Gastrocnemius medialis (tissue), 4 donors: ENCODE results near the gene NOP56. TPM values are rescaled to one million over a fixed set of nuclear protein-coding genes. Genes with fewer than 3 reads are reported as not detected.

ENCODE experiments used
- ATAC-seq, 2 donors: fragments of 150-250 bp; one replicate each; pipeline ENCODE4 v1.9.1; 2016
- DNase-seq, 2 donors: peaks; one replicate each; pipeline ENCODE4 v3.0.0-alpha.2; 2019
- H3K27ac ChIP-seq, 4 donors: fragments of 200-600 bp; sonication (generic); 1 replicate in 1 of 4; 2 replicates in 3 of 4; pipeline ENCODE4 v1.5.1; 2016 to 2018; ENCODE audit warnings: mild to moderate bottlenecking in 2 of 4, moderate library complexity in 1 of 4
- H3K27me3 ChIP-seq, 3 donors: fragments of 200-600 bp; sonication (generic) in 2 of 3; 1 replicate in 1 of 3; 2 replicates in 2 of 3; pipeline versions ENCODE4 v1.5.1 to v1.6.0; 2016 to 2019; ENCODE audit warnings: mild to moderate bottlenecking in 1 of 3, moderate library complexity in 1 of 3
- H3K36me3 ChIP-seq, 2 donors: fragments of 200-600 bp; sonication (generic) in 1 of 2; one replicate each; pipeline ENCODE4 v1.5.1; 2017 to 2018
- H3K4me1 ChIP-seq, 2 donors: fragments of 200-600 bp; sonication (generic) in 1 of 2; one replicate each; pipeline ENCODE4 v1.5.1; 2016 to 2017; ENCODE audit warnings: mild to moderate bottlenecking in 2 of 2
- H3K4me3 ChIP-seq, 4 donors: fragments of 200-600 bp; sonication (generic) in 3 of 4; 1 replicate in 1 of 4; 2 replicates in 3 of 4; pipeline ENCODE4 v1.5.1; 2016 to 2019; ENCODE audit warnings: mild to moderate bottlenecking in 2 of 4
- H3K9me3 ChIP-seq, 3 donors: fragments of 200-600 bp; sonication (generic) in 2 of 3; 1 replicate in 1 of 3; 2 replicates in 2 of 3; pipeline ENCODE4 v1.5.1; 2016 to 2019
- POLR2A ChIP-seq, 2 donors: fragments of 450-650 bp; IDR thresholded peaks; one replicate each; pipeline ENCODE4 v1.6.1; 2017; ENCODE audit warnings: antibody characterized with exemption in 2 of 2, mild to moderate bottlenecking in 2 of 2, moderate library complexity in 2 of 2
- in situ Hi-C, 4 donors: fragments of 200-750 bp; cut with MboI; loops; one replicate each; pipeline versions ENCODE4 v1.15.0 to v1.8.0; 2017; ENCODE audit warnings: low sequenced_read_pairs in 4 of 4
- intact Hi-C: fragments of 100-400 bp; cut with DNase I; formaldehyde crosslinking; loops from one replicate; pipeline ENCODE4 v1.15.1; 2023; ENCODE audit warnings: low total_unique reads
- total RNA-seq, 4 donors: library from RNA; depleted of rRNA; stranded (reverse); fragments of >200 nt; gene quantifications; one replicate each; pipeline versions ENCODE4 v1.1.0 to v1.2.3, GENCODE V29; 2016
- TF ChIP-seq, protein P1 (sequence below), 5 experiments: fragments of 450-650 bp in 3 of 5; fragments of 200-600 bp in 2 of 5; sonication (generic) in 2 of 5; IDR thresholded peaks in 4 of 5; conservative IDR thresholded peaks in 1 of 5; 1 replicate in 4 of 5; 2 replicates in 1 of 5; pipeline ENCODE4 v1.5.1; 2016 to 2019; ENCODE audit warnings: antibody characterized with exemption in 5 of 5, mild to moderate bottlenecking in 3 of 5, moderate library complexity in 3 of 5

Gene NOP56
- total RNA-seq, 4 donors from 2014 or later, result 40.7 to 71.0 (median 54.9) TPM

DNA sequence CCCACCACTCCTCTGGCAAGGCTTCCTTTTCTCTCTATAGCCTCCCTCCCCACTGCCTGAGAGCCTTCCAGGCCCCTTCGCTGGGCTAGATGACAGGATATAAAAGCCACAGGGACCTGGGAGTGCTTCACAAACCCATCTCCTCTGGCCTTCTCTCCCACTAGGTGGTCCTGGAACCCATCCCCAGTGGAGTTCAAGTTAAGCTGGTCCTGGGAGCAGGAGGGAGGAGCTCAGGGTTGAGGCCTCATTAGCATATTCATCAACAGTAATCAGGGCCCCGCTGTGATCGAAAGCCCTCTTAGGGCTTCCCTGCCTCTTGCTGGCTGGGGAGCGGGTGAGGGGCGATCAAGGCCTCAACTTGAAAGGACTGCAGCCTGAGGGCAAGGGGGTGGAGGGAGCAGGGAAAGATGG lies 49.2 kb downstream of the NOP56 start:
- H3K36me3 ChIP-seq, result no peaks in the 10 kb centered on the region
- DNase-seq, result no peak
- no peak overlapping the region for H3K4me3 ChIP-seq
- no peak for ATAC-seq
- intact Hi-C loops (no loop called here), in situ Hi-C loops (loop anchor here in 1 of 4 donors (25.0 kb wide), 1 partner anchor 311 kb away; no protein-coding TSS in a partner anchor)
- H3K9me3 ChIP-seq, result no peaks in the 10 kb centered on the region
- peaks cover 0 to 4% (median 2%) of the 10 kb centered on the region in 3 donors for H3K27me3 ChIP-seq
- no peak overlapping the region for H3K27ac ChIP-seq
- TF ChIP-seq, protein P1, sequence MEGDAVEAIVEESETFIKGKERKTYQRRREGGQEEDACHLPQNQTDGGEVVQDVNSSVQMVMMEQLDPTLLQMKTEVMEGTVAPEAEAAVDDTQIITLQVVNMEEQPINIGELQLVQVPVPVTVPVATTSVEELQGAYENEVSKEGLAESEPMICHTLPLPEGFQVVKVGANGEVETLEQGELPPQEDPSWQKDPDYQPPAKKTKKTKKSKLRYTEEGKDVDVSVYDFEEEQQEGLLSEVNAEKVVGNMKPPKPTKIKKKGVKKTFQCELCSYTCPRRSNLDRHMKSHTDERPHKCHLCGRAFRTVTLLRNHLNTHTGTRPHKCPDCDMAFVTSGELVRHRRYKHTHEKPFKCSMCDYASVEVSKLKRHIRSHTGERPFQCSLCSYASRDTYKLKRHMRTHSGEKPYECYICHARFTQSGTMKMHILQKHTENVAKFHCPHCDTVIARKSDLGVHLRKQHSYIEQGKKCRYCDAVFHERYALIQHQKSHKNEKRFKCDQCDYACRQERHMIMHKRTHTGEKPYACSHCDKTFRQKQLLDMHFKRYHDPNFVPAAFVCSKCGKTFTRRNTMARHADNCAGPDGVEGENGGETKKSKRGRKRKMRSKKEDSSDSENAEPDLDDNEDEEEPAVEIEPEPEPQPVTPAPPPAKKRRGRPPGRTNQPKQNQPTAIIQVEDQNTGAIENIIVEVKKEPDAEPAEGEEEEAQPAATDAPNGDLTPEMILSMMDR (IDR thresholded peaks at IDR 0.05 in 4 of 5, conservative IDR thresholded peaks at IDR 0.05 in 1 of 5), result no peak
- H3K4me1 ChIP-seq, result no peaks in the 10 kb centered on the region

DNA sequence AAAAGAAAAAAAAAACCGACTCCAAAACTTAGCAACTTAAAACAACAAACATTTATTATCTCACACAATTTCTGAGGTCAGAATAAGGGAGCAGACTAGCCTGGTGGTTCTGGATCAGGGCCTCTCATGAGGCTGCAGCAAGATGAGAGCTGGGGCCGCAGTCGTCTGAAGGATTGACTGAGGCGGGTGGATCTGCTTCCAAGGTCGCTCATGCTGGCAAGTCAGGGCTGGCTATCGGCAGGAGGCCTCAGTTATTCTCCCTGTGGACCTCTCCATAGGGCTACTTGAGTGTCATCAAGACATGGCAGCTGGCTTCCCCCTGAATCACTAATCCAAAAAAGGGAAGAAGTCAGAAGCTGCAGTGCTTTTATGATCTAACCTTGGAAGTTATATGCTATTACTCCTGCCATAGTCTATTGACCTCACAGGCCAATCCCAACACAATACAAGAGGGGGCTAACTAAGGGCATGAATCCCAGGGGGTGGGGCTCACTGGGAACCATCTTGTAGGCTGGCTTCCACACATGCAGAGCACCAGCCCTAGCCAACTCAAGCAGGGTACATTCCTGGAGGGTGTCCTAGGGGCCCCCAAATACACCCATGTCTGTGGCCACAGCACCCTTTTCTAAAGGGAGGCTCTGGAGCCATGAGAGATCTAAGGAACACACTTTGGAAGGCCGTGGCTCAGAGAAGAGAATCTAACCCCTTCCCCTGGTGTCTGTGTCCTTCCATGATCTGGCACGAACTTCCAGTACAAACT lies 51.5 kb downstream of the NOP56 start:
- H3K9me3 ChIP-seq, result no peaks in the 10 kb centered on the region
- no peaks in the 10 kb centered on the region for H3K4me1 ChIP-seq
- H3K27me3 ChIP-seq, result no peaks in the 10 kb centered on the region
- ATAC-seq, result no peak
- DNase-seq, result no peak
- no peak overlapping the region for H3K27ac ChIP-seq
- intact Hi-C loops (no loop called here), in situ Hi-C loops (loop anchor here in 1 of 4 donors (25.0 kb wide), 1 partner anchor 308 kb away; no protein-coding TSS in a partner anchor)
- no peak overlapping the region for H3K4me3 ChIP-seq
- no peaks in the 10 kb centered on the region for H3K36me3 ChIP-seq
- TF ChIP-seq, protein P1 (IDR thresholded peaks at IDR 0.05 in 4 of 5, conservative IDR thresholded peaks at IDR 0.05 in 1 of 5), result no peak
- no peak for TF ChIP-seq POLR2A (IDR thresholded peaks at IDR 0.05)

DNA sequence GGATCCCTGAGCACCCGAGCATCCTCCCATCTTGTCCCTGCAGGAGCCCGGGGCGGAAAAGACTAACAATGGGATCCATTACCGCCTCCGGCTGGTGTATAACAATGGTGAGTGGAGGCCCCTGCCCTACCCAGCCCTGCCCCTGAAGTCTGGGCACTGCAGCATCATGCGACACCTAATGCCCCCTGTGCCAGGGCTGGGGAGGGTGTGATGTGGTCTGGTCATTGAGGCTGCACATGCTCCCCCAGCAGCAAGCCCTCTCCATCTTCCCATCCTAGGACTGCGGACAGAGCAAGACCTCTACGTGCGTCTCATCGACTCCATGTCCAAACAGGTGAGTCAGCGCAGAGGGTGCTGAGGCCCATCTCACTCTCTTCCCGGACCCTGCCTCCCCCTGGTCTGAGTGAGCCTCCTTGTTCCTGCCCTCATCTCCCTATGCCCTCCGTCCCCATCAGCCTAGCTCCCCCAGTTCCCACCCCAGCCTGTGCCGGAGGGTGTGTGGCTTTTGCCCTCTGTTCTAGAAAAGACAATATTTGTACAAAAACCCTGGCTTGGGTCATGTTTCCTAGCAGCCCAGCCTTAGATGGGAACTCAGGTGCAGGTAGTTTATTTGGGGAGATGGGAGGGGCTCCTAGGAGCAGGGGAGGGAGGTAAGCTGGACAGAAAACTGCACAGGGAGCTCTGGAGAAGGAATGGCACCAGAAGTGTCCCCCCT lies 53.7 kb downstream of the NOP56 start:
- ATAC-seq, result no peak
- Histone ChIP-seq H3K27ac (no peak overlapping the region), H3K4me1 (no peaks in the 10 kb centered on the region), H3K27me3 (no peaks in the 10 kb centered on the region), H3K4me3 (no peak overlapping the region), H3K36me3 (no peaks in the 10 kb centered on the region), H3K9me3 (no peaks in the 10 kb centered on the region)
- no peak for TF ChIP-seq POLR2A (IDR thresholded peaks at IDR 0.05)
- TF ChIP-seq, protein P1 (IDR thresholded peaks at IDR 0.05 in 4 of 5, conservative IDR thresholded peaks at IDR 0.05 in 1 of 5), result no peak
- DNase-seq, result no peak
- intact Hi-C loops (no loop called here), in situ Hi-C loops (loop anchor here in 1 of 4 donors (25.0 kb wide), 1 partner anchor 306 kb away; no protein-coding TSS in a partner anchor)

DNA sequence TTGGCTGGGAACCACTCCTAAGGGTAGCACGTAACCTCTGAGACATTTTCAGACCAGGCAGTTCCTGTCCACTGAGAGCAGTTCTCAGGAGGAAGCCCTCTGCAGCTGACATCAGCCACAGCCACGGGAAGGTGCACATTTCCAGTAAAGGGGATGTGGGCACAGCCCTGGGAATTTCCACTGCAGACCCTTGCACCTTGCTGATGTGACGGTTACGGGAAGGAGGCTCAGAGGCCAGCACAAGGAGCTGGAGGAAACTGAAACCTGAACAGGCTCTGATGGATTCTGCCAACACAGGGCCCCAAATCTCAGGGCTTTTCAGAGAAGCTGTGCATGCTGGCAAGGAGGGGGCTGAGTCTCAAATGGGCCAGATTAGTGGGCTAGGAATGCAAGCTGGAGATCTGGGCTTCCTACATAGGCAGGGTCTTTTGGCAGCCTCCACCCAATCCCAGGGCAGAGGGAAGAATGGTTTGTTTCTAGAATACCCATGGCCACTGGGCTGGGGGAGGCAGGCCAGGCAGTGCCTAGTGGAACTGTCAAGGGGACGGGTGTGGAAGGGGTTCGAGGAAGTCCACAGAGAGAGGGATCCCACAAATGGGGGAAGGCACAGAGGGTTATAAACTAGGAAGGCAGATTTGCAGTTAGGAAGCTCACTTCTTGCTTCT lies 54.4 kb downstream of the NOP56 start:
- Histone ChIP-seq H3K27me3 (no peaks in the 10 kb centered on the region), H3K36me3 (no peaks in the 10 kb centered on the region), H3K4me1 (no peaks in the 10 kb centered on the region), H3K4me3 (no peak overlapping the region), H3K9me3 (no peaks in the 10 kb centered on the region), H3K27ac (no peak overlapping the region)
- no peak for ATAC-seq
- no peak for TF ChIP-seq POLR2A (IDR thresholded peaks at IDR 0.05)
- TF ChIP-seq, protein P1 (IDR thresholded peaks at IDR 0.05 in 4 of 5, conservative IDR thresholded peaks at IDR 0.05 in 1 of 5), result no peak
- in situ Hi-C loops, result loop anchor here in 1 of 4 donors (25.0 kb wide), 1 partner anchor 305 kb away; no protein-coding TSS in a partner anchor
- DNase-seq, result no peak
- intact Hi-C loops, result no loop called here
